GM21367 (cell line): Measurements from ENCODE around the gene ARPC1A.
"Not testable (repeated sequence)": the region's sequence is repeated elsewhere in the genome, so short reads cannot be mapped to it uniquely, and the experiment has no call there.

Experiments used
- ATAC-seq: cut with Tn5 transposase; IDR thresholded peaks from one replicate; pipeline ENCODE4 v1.9.1; 2021; ENCODE audit not compliant: unreplicated experiment

ARPC1A gene

DNA sequence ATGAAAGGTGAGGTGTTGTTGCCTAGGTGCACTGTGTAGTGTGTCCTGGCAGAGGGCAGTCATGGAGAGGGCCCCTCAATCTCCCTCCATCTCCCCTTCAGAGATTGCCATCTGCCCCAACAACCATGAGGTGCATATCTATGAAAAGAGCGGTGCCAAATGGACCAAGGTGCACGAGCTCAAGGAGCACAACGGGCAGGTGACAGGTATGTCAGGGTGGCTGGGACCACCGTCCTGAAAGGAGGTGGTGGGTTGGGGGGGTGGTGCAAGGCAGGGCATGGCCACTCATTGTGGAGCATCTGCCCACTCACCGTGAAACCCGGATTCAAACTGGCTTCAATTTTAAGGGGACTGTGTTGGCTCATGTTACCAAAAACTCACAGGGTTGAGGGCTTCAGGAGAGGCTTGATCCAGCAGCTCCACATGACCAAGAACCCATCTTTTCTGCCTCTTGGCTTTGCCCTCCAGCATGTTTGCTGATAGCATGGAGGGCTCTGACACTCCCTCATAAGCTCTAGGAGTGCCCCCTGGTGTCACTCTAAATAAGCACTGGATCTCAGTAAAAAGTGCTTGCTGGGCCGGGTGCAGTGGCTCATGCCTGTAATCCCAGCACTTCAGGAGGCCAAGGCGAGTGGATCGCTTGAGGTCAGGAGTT, 61.0 kb downstream of the ARPC1A start:
- ATAC-seq: no peak

DNA sequence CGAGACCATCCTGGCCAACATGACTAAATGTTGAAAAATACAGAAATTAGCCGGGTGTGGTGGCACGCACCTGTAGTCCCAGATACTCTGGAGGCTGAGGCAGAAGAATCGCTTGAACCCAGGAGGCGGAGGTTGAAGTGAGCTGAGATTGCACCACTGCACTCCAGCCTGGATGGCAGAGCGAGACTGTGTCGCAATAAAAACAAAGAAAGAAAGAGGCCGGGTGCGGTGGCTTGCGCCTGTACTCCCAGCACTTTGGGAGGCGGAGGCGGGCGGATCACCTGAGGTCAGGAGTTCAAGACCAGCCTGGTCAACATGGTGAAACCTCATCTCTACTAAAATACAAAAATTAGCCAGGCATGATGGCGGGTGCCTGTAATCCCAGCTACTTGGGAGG, 61.5 kb downstream of the ARPC1A start:
- ATAC-seq: not testable (repeated sequence)

DNA sequence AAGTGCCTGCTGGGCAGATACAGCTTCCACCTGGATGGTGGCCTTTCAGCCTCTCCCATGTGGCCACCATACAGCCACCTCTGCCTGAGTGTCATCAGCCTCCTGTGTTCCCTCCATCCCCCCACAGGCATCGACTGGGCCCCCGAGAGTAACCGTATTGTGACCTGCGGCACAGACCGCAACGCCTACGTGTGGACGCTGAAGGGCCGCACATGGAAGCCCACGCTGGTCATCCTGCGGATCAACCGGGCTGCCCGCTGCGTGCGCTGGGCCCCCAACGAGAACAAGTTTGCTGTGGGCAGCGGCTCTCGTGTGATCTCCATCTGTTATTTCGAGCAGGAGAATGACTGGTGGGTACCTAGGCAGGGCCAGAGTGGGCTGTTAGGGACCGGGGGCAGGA, 62.2 kb downstream of the ARPC1A start:
- ATAC-seq: no peak

DNA sequence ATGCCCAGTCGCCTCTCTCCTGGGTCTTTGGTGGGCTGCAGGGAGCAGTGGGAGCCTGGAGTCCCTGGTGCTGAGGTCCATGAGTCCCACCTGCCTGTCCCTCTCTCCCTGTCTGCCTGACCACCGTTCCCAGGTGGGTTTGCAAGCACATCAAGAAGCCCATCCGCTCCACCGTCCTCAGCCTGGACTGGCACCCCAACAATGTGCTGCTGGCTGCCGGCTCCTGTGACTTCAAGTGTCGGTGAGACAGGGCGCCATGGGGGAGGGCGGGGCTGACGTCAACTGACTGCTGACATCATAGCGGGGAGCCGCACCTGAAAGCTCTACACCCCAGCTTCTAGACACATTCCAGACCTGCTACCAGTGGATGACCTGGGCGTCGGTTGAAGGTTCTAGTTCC, 64.1 kb downstream of the ARPC1A start:
- no peak for ATAC-seq

DNA sequence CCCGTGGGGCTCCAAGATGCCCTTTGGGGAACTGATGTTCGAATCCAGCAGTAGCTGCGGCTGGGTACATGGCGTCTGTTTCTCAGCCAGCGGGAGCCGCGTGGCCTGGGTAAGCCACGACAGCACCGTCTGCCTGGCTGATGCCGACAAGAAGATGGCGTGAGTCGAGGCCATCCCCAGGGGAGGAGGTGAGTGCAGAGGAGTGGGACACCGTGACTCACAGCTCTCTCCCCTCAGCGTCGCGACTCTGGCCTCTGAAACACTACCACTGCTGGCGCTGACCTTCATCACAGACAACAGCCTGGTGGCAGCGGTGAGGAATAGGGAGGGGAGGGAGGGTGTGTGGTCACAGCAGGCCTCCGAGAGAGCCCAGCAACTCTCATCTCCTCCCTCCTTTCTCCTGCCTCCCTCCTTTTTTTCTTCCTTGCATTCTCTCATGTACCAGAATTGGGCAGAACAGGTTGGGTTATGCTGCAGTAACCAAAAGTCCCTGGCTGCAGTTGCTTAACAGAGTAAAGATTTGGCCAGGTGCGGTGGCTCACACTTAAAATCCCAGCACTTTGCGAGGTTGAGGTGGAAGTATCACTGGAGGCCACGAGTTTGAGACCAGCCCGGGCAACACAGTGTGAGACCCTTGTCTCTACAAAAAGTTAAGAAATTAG, 65.4 kb downstream of the ARPC1A start:
- no peak for ATAC-seq

DNA sequence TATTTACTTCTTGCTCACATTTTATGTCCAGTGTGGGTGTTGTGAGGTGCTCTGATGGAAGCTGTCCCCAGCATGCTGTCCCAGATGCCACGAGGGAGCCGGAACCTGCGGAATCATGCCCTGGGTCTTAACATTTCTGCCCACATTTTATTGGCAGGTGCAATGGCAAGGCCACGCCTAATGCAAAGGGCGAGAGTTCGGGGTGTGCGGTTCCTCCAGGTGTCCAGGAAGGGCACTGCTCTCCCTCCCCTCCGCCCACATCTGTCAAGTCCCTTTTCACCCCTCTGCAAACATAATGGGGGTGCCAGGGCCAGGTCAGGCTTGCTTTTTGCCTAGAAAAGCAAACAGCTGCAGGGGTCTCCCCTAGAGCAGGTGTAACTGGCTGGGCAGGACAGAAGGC, 66.3 kb downstream of the ARPC1A start:
- no peak for ATAC-seq

DNA sequence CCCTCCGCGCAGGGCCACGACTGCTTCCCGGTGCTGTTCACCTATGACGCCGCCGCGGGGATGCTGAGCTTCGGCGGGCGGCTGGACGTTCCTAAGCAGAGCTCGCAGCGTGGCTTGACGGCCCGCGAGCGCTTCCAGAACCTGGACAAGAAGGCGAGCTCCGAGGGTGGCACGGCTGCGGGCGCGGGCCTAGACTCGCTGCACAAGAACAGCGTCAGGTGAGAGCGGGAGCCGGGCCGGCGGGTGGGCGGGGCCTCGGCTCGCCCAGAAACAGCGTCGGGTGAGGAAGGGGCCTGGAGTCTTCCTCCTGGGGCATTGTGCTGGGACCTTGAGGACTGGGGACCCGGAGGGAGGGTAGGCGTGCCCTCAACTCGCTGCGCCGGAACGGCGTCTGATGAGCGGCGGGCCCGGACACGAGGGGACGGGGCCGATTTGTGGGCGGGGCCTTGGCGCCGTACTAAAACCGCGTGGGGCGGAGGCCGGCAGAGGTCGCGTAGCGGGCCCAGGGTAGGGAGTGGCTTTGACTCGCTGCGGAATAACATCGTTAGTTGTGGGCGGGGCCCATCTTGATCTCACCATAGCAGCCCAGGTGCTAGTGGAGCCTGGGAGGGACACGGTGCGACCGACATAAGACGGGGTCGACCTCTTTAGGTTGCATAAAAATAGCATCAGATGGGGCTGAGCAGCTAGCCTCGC, 67.1 kb downstream of the ARPC1A start:
- ATAC-seq: no peak

DNA sequence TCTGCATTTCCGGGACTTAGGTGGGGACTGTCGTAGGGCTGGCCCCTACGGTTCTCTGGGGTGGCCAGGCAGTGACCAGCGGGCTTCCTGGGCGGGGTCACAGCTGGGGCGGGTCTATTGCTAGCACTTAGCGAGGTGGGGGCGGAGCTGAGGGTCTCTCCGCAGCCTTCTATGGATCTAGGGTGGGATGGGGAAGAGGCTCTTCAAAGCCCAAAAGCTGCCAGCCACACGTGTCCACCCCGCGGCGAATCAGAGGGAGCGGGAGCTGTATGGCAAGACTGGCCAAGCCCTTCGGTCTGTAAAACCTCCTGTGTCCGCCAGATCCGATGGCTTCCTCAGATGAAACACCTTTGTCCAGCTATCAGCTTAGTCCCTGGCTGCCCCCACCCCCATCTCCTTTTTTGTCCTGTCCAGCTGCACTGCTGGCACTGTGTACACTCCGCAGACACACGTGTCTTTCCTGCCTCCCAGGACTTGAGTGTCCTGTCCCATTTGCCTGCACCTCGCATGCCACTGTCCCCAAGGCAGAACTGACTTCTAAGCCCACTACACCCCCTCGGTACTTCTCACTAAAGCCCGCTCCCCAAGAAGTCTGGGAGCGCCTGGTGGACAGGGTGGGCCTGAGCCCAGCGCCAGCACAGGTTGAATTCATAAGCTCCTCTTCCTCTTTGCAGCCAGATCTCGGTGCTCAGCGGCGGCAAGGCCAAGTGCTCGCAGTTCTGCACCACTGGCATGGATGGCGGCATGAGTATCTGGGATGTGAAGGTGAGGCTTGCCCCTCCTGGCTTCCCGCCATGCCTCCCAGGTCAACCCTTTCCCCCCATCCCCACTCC, 67.9 kb downstream of the ARPC1A start:
- no peak for ATAC-seq

DNA sequence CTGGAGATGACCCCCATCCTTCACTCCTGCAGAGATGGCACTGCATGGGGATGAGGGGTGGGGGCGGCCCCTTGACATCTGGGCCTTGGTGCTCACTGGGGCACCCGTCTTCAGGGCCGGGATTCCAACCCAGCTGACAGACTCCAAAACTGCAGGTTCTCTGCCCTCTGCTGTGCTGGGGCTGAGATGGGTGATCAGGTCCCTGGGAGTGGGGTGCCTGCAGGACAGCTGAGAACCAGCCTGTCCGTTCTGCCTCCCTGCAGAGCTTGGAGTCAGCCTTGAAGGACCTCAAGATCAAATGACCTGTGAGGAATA, 68.4 kb downstream of the ARPC1A start:
- no peak for ATAC-seq

DNA sequence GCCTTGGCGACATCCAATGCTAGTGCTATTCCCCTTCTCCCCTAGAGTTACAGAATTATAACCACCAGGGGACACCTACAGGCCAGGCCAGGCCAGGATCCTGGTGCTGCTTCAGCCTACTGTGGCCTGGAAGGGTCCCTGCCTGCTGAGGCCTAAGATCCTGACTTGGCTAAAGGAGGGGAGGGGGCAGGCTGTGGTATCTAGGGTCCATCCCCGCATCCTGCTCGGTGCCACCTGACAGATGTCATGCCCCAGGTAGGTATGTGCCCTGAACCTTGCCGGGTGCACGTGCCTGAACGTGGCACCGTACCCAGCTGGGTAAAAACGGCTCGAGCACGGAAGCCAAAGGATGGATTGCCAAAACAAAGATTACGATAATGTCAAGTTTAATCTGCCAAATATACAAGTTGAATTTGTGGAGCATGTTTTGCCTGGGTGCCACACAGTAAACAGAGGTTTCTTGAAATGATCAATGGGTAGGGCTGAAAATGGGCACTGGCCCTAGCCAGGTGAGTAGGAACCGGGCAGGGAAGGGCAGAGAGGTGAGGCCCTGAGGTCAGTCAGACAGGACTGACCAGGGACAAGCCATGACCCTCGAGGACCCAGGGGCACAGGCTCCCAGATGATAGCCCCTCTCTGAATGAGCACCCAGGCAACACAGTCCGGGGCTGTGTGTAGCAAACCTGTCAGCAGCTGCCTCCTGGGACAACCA, 70.1 kb downstream of the ARPC1A start:
- no peak for ATAC-seq

DNA sequence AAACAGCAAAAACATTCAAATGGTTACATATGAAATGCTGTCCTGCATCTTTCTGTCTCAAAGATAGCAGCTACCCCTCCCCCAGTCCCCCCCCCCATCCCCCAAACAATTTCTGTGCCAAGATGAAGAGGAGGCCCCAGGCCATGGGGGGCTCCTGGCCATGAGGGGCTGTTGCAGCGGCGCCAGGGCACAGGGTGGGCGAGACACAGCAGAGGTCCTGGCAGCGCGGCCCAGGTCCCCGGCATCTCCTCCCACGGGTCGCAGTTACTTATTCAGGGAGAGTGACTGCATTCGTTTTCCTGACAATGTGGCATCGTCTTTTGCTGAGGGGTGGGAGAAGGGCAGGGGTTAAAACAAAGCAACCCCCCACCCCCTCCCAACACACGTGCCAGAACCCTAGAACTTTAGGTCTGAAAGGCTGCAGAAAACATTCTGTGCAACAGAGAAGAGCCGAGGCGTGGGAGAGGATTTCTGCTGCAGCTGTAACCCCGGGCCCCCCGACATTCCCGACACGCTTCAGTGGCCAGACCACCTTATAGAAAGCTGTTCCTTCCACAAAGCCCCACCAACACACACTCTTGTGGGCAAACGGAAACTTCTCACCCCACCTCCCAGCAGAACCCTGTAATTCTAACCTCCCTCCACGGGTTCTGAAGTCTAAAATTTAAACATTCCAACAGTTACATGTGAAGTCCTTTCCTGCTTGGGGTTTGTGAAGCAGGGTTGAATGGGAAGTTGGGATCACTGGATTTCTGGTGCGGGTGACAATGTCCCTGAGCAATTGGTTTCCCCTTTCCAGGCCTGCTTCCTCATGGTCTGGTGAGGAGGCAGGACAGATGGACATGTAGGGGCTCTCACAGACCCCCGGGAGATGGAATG, 71.0 kb downstream of the ARPC1A start:
- ATAC-seq: no peak

DNA sequence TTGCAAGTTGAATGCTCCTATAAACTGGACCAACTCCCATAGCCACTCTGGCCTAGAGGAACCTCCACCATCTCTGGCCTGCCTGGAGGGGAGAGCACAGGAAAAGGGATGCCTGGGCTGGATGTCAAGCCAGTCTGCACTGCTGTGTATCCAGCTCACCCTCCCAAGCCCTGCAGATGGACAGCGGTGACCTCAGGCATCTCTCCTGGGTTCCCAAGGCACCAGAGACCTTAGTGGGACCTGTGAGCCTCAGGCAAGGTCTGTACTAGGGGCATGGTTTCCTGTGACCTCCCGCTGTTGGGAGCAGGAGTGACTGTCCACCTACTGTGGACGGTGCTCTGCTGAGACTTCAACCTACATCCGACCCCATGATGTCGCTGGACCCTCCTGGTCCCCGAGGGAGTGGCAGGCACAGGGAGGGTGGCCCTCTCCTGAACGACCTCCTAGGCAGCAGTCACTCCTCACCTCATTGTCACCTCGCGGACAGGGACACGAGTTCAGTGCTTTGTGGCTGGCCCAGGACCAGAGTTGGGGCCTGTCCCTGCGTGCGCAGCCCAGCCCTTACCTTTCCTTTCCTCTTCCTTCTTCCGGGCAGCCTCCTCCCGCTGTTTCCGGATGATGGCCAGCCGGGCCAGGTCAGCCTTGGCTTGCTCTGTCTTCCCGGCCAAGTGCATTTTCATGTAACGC, 71.7 kb downstream of the ARPC1A start:
- ATAC-seq: no peak

DNA sequence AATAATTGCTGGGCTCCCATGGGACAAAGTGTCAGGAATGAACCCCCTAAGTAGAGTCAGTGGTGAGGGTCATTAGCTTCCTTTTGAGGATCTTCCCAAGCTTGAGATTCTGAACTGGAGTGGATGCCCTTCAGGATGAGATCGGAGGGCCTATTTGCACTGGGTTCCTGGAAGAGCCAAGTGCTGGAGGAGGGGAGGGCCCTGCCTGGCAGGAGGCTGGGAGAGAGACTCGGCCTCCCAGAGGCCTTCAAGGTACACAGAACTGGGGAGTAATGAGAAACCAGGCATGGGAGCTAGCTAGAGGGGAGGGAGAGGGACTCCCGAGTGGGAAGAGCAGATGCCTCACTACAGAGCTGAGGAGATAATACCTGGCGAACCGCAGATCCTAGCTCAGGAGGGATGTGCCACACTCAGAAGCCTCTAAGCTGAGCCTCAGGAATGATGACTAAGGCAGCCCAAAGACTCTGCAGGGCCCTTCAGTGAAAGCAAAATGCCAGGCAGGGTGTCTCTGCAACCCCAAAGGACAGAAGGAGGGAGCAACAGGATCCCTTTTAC, 73.3 kb downstream of the ARPC1A start:
- no peak for ATAC-seq

DNA sequence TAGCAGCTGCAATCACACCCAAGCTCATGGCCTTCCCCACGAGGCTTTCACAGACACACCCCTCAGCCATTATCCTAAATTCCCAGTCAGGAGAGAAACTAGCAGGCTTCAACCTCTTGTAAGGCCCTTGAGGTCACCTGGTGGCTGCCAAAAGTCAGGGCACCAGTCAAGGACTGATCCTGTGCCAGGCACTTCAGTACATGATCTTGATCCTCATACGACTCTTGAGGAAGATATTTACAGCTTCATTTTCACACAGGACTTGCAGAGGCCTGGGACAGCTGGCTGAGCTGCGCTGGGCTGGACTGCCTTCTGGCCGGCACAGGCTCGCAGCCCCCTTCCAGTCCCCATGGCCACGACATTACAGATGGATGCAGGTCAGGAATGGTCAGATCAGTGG, 73.9 kb downstream of the ARPC1A start:
- no peak for ATAC-seq

DNA sequence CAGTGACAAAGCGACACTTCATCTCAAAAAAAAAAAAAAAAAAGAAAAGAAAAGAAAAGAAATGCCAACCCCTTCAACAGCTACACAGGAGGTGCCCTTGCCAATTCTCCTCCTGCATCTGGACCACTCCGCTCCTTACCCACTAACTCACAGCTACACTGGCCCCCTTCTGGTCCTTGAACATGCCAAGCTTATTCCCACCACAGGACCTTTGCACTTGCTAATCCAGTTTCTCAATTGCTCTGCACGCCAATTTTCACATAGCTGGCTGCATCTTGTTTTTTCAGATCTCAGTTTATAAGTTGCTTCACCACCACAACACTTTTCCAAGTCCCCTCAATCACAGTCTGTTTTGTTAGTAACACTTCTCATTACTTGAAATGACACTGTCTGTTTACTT, 77.2 kb downstream of the ARPC1A start:
- ATAC-seq: no peak

DNA sequence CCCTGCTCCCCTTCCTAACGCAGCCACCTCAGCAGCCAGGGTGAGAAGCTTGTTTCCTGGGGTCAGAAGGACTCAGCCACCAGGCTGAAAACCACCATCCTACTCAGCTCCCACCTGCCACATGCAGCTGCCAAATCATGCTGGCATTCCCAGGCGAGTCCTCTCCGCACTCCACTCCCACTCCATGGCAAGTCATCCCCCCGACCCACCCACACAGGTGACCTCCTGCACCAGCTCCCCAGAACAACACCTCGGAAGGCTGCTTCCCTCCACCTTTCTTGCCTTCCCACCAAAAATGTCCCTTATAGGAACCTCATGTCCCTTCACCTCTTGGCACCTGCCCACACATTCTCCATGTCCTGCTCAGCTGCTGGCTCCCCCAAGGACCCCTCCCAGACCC, 78.1 kb downstream of the ARPC1A start:
- no peak for ATAC-seq

DNA sequence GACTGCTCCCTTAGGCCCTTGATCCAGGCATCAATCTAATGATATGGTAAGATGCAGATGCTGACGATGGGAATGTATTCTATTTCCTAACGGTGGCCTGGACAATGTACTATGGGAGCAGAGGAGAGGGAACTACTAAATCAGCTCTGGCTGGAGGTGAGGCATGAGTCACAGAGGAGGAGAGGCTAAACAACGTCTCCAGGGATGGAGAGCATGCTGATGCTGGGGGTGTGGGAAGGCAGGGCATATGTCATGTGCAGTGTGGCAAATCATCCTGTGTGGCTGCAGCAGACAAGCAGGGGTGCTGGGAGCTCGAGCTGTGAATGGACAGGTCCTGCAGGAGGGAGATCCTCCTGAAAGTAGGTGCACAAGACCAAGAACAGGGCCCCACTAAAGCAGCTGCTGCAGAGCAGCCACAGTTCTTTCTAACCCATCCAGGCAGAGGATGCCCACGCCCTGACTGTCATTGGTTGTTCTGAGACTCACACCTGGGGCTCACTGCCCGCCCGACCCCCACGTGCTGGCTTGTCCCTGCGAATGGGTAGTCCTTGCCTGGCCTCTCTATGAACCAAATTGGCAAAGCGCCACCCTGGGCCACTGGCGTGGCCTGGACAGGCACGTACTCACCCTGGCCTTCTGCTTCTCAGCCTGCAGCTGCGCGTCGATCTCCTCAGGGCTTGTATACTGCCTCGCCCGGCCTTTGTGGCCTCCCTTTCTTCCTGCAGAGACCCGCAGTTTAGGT, 78.7 kb downstream of the ARPC1A start:
- no peak for ATAC-seq

DNA sequence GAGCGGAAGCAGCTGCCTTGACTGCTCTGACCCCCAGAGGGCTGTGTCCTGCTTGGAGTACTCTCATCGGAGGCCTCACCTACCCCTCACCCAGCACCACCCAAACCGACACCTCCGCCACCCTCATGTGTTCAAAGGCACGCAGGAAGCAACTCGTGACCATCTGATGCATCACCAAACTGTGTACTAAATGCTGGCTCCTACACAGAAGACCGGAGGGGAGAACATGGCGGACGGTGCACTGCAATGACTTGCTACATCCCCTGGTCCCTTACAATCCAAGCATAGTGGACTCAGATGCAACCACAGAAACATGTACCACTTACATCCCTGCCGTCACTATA, 79.3 kb downstream of the ARPC1A start:
- ATAC-seq: no peak

DNA sequence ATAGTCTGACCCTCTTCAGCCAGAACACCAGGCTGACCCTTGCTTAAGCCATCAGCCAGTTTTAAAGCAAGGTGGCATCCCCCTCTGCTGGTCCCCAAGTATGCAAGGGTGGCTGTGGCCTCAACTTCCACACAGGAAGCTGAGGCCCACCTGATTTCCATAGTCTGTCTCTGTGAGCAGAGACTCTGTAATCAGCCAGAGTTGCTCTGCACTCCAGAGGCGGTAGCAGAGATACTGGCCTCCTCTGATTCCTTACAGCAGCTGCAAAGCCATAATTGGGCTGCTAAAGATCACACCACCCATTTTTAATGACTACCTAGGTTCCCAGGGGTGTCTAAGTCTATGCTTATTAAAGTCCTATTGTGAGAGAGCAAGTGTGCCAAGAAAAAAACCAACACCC, 80.9 kb downstream of the ARPC1A start:
- no peak for ATAC-seq
